ENCODE results near the gene BIN2. TPM values are rescaled to one million over a fixed set of nuclear protein-coding genes. Genes with fewer than 3 reads are reported as not detected.

The BIN2 gene
- total and polyA plus RNA-seq, 9 of the 15 experiments (the other 6 are each of a cell fraction or from before 2014, with no cell fraction given), result 0.04 to 0.39 (median 0.25) TPM; not detected in 1

DNA sequence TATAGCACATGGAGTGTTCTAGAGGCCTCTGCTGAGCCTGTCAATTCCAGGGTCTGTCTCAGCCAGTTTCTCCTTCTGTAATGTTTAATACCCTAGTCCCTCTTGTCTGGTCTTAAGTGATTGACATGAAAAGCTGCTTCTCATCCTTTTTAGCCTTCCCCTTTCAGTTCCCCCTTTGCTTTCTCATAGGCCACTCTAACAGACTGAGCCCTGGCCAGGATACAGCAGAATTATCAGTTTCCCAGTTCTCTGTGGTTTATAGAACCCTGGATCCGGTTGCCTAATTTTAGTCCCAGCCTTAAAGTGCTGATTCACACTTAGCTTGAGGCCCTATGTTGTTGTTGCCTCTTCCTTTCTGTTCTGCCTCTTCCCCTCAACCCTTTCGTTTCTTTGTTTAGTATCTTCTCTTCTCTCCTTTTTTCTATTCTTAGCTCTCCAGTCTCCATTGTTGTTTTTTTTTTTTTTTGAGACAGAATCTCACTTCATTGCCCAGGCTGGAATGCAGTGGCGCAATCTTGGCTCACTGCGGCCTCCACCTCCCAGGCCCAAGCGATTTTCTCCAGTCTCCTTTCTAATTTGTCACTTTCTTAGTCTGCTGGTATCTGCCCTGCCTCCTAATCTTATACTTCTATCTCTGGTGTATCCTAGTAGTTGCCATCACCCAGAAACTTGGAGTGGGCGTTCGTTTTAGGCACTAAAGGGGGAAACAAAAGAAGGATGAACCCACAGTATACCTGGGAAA lies 2.9 kb upstream of the BIN2 start (continued):
- TF ChIP-seq, protein P1, sequence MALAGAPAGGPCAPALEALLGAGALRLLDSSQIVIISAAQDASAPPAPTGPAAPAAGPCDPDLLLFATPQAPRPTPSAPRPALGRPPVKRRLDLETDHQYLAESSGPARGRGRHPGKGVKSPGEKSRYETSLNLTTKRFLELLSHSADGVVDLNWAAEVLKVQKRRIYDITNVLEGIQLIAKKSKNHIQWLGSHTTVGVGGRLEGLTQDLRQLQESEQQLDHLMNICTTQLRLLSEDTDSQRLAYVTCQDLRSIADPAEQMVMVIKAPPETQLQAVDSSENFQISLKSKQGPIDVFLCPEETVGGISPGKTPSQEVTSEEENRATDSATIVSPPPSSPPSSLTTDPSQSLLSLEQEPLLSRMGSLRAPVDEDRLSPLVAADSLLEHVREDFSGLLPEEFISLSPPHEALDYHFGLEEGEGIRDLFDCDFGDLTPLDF (CRISPR knock-in tag; IDR thresholded peaks at IDR 0.05), result no peak
- TF ChIP-seq EHMT2 (IDR thresholded peaks at IDR 0.05), result peak; percentile 71; the same call in 1 of the 2 replicates
- TF ChIP-seq, protein P2, sequence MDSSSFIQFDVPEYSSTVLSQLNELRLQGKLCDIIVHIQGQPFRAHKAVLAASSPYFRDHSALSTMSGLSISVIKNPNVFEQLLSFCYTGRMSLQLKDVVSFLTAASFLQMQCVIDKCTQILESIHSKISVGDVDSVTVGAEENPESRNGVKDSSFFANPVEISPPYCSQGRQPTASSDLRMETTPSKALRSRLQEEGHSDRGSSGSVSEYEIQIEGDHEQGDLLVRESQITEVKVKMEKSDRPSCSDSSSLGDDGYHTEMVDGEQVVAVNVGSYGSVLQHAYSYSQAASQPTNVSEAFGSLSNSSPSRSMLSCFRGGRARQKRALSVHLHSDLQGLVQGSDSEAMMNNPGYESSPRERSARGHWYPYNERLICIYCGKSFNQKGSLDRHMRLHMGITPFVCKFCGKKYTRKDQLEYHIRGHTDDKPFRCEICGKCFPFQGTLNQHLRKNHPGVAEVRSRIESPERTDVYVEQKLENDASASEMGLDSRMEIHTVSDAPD (CRISPR knock-in tag; IDR thresholded peaks at IDR 0.05), result no peak
- no peak for TF ChIP-seq KLF1 (tag; IDR thresholded peaks at IDR 0.05)
- TF ChIP-seq, protein P3, sequence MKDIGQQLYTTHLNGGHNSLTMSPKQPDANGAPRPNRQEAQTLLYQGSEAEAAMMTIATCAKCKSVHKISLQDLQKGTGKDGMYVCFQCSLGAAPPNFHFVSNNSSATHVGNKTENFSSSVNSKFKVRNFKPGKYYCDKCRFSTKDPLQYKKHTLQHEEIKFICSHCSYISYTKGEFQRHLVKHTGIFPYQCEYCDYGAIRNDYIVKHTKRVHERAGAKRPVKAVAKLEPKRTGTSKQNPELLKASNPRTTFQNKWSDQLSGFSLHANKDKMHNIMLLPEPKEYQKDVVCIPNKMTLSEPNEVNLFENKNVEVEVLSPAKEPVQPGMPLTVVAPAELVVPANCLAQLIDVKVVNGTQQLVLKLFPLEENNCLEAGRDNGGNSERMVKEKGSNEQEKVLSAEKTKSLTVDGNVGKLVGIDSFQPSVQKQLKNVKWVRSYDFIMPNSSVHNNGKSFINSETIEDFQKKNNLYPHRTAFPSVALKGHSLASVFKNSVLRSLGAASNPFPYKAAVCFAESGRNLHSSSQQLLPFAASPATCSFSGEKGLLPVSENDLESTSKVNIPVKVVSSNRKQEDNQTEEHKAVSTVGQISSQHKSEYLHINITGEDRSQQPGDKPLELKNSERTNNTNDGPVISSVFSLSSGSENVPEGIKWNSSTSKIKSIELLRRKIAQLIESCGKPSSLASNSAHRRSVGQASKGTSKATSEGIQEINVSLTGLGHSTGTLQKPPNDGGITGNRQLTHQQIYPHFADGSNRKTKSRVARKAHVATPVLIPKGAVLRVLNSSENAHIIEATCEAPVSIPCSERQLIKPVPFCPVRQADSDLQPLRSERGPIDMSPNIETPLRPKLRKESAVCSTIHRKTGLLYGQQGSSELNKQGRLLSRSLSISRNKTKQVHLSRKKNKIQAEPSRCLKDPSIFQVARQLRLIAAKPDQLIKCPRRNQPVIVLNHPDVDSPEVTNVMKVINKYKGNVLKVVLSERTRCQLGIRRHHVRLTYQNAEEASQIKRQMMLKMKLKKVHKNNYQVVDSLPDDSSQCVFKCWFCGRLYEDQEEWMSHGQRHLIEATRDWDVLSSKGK (CRISPR knock-in tag; IDR thresholded peaks at IDR 0.05), result no peak
- TF ChIP-seq TRIM24 (IDR thresholded peaks at IDR 0.05), result peak; percentile 64 to 80; a peak in 3 of 4 replicates
- no peak for TF ChIP-seq EZH2 (IDR thresholded peaks at IDR 0.05; ENCODE audit: borderline replicate concordance, low read depth, low read length)
- TF ChIP-seq KLF13 (tag; IDR thresholded peaks at IDR 0.05; ENCODE audit: borderline replicate concordance, low read depth), result no peak
- no peak for TF ChIP-seq ZNF143 (CRISPR knock-in tag; IDR thresholded peaks at IDR 0.05)
- no peak for TF ChIP-seq CHD4 (IDR thresholded peaks at IDR 0.05; ENCODE audit: insufficient read depth, insufficient replicate concordance, low read depth, low read length, poor library complexity, severe bottlenecking)
- no peak for TF ChIP-seq MCM5 (IDR thresholded peaks at IDR 0.05; ENCODE audit: low read depth)
- no peak for TF ChIP-seq RBM39 (optimal IDR thresholded peaks at IDR 0.05; ENCODE audit: low read depth, low read length)
- TF ChIP-seq ZNF165 (CRISPR knock-in tag; IDR thresholded peaks at IDR 0.05; ENCODE audit: borderline replicate concordance), result no peak
- TF ChIP-seq ZNF282 (CRISPR knock-in tag; IDR thresholded peaks at IDR 0.05), result no peak
- TF ChIP-seq SAFB2 (IDR thresholded peaks at IDR 0.05; ENCODE audit: borderline replicate concordance, low read depth, low read length, severe bottlenecking), result no peak
- TF ChIP-seq, protein P4, sequence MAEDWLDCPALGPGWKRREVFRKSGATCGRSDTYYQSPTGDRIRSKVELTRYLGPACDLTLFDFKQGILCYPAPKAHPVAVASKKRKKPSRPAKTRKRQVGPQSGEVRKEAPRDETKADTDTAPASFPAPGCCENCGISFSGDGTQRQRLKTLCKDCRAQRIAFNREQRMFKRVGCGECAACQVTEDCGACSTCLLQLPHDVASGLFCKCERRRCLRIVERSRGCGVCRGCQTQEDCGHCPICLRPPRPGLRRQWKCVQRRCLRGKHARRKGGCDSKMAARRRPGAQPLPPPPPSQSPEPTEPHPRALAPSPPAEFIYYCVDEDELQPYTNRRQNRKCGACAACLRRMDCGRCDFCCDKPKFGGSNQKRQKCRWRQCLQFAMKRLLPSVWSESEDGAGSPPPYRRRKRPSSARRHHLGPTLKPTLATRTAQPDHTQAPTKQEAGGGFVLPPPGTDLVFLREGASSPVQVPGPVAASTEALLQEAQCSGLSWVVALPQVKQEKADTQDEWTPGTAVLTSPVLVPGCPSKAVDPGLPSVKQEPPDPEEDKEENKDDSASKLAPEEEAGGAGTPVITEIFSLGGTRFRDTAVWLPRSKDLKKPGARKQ (CRISPR knock-in tag; IDR thresholded peaks at IDR 0.05), result no peak
- TF ChIP-seq ASH1L (IDR thresholded peaks at IDR 0.05; ENCODE audit: borderline replicate concordance, low read depth, partially characterized antibody), result peak; percentile 37
- TF ChIP-seq CSDE1 (IDR thresholded peaks at IDR 0.05), result no peak
- TF ChIP-seq, protein P5, sequence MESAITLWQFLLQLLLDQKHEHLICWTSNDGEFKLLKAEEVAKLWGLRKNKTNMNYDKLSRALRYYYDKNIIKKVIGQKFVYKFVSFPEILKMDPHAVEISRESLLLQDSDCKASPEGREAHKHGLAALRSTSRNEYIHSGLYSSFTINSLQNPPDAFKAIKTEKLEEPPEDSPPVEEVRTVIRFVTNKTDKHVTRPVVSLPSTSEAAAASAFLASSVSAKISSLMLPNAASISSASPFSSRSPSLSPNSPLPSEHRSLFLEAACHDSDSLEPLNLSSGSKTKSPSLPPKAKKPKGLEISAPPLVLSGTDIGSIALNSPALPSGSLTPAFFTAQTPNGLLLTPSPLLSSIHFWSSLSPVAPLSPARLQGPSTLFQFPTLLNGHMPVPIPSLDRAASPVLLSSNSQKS (CRISPR knock-in tag; IDR thresholded peaks at IDR 0.05), result no peak

Measured in K562 (cell line).